Measurements from ENCODE around the gene NTNG1.

- TF ChIP-seq CTCF (IDR thresholded peaks at IDR 0.05) (no peak), POLR2A (IDR thresholded peaks at IDR 0.05) (no peak)
Measured at GRCh38 chr1:107405236-107405635, 264.4 kb downstream of the NTNG1 start.
